Ovary (tissue), 9 donors: ENCODE measurements around the gene ATP8B4. TPM values are rescaled to one million over a fixed set of nuclear protein-coding genes. Genes with fewer than 3 reads are reported as not detected.

Experiments
- DNase-seq, 5 donors: peaks; one replicate each; pipeline ENCODE4 v3.0.0-alpha.2; 2019 to 2020
- H3K27ac ChIP-seq, 2 donors: fragments of 200-600 bp; one replicate each; pipeline versions ENCODE4 v1.5.1 to v1.8.0; 2019 to 2022
- H3K27me3 ChIP-seq: fragments of 200-600 bp; one replicate; pipeline ENCODE4 v1.8.0; 2022
- H3K36me3 ChIP-seq: fragments of 200-600 bp; sonication (generic); one replicate; pipeline ENCODE4 v1.5.1; 2019
- H3K4me1 ChIP-seq: one replicate; pipeline ENCODE4 v1.8.1; 2013; ENCODE audit warnings: mild to moderate bottlenecking, moderate library complexity; ENCODE audit not compliant: insufficient read depth
- H3K4me3 ChIP-seq: fragments of 200-600 bp; sonication (generic); one replicate; pipeline ENCODE4 v1.5.1; 2017
- H3K9me3 ChIP-seq, 2 donors: fragments of 200-600 bp in 1 of 2; sonication (generic) in 1 of 2; one replicate each; pipeline versions ENCODE4 v1.5.1 to v1.8.1; 2013 to 2019; ENCODE audit warnings: mild to moderate bottlenecking in 1 of 2, moderate library complexity in 1 of 2
- CTCF ChIP-seq, 3 donors: fragments of 450-650 bp in 2 of 3; fragments of 200-600 bp in 1 of 3; IDR thresholded peaks; one replicate each; pipeline versions ENCODE4 v1.5.1 to v1.8.0; 2016 to 2022; ENCODE audit warnings: antibody characterized with exemption in 3 of 3, mild to moderate bottlenecking in 1 of 3
- EP300 ChIP-seq: sonication (generic); formaldehyde crosslinking; IDR thresholded peaks from one replicate; pipeline ENCODE4 v1.6.1; 2017; ENCODE audit warnings: antibody characterized with exemption
- POLR2A ChIP-seq: fragments of 450-650 bp; IDR thresholded peaks from one replicate; pipeline ENCODE4 v1.6.1; 2017; ENCODE audit warnings: antibody characterized with exemption, mild to moderate bottlenecking, moderate library complexity
- WGBS, 3 donors: extraction: QIAGEN DNeasy Blood & Tissue Kit in 1 of 3; methylation state at CpG; one replicate each; pipeline versions ENCODE4 v1.1.5 to v1.1.7; 2013 to 2017; 5-methylcytosine and 5-hydroxymethylcytosine counted together
- intact Hi-C, 4 donors: fragments of 100-400 bp; cut with DNase I; formaldehyde crosslinking; loops; one replicate each; pipeline versions ENCODE4 v1.11.0 to v1.15.1; 2022 to 2023
- polyA plus RNA-seq, 2 donors: library from polyadenylated mRNA; stranded (reverse); fragments of 200-250 nt in 1 of 2; fragments of 350-450 nt in 1 of 2; fragmentation: Illumina TruSeq in 1 of 2; extraction: RNeasy Lipid Tissue Mini Kit (QIAGEN cat#74804) in 1 of 2; gene quantifications; one replicate each; pipeline ENCODE4 v1.2.3, GENCODE V29; 2013 to 2014
- total RNA-seq, 7 donors: library from RNA; depleted of rRNA in 2 of 7; stranded (reverse); fragments of >200 nt in 2 of 7; fragmentation: NEBNext Ultra II Directional in 3 of 7; extraction: Animal tissue kit (Norgen Biotek cat#: 25700) in 3 of 7; gene quantifications; one replicate each; pipeline versions ENCODE4 v1.1.0 to v1.2.4, GENCODE V29; 2016 to 2023
- donor health status: DM: no; HTN: no; CAD: no; lungs with moderate emphysema.
- donor health status: DM: no; HTN: no; CAD: no.
- donor health status: Bipolar disorder and iron deficiency.
- donor health status: DM: yes; HTN: yes; CAD: no.
- donor health status: DM: no; HTN: no; CAD: no.
- donor health status: DM: yes; HTN: yes; CAD: no.

The ATP8B4 gene
- total and polyA plus RNA-seq, 9 donors: 3.7 to 14.4 (median 7.1) TPM

DNA sequence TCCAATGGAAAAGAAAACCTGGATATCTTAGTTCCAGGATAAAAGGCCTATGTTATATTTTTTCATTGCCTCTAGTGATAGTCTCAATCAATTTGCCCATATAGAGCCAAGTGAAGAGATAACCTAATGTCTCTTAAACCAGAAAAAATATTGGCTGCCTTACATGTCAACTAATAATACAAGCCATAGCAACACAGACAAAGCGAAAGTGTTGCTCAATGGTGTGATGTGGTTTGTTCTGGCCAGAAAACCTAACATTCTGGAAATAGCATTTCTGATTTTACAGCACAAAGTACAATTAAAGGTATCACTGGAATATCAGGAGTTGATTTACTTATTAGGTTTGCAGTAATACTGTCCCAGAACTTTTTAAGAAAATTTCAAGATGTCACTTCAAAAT lies 101.5 kb downstream of the ATP8B4 start:
- Histone ChIP-seq H3K9me3 (no peaks in the 10 kb centered on the region), H3K4me1 (no peaks in the 10 kb centered on the region), H3K27ac (no peak overlapping the region), H3K36me3 (no peaks in the 10 kb centered on the region), H3K27me3 (no peaks in the 10 kb centered on the region), H3K4me3 (no peak overlapping the region)
- 40 to 71% (median 60%) methylated on average over 1 of the region's 1 CpG for WGBS, 3 donors
- TF ChIP-seq POLR2A (no peak), CTCF (IDR thresholded peaks at IDR 0.05) (no peak), EP300 (no peak)
- intact Hi-C loops: no loop called here
- DNase-seq: no peak

DNA sequence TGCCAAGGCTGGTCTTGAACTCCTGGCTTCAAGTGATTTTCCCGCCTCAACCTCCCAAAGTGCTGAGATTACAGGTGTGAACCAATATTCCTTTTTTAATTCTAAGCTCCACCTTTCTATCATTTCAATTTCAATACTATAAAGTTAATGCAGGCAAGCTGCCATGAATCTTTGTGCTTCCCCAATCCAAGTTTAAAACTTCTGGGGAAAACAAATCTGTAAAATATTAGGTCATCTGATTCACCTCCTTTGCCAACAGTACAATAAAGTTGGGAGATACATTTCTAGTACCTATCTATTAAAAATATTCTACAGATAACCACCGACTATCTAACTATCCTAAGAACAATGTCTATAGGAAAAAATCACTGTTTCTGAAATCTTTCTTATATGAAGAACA lies 102.1 kb downstream of the ATP8B4 start:
- H3K36me3 ChIP-seq: no peaks in the 10 kb centered on the region
- intact Hi-C loops: no loop called here
- DNase-seq: no peak
- H3K27ac ChIP-seq: no peak overlapping the region
- H3K27me3 ChIP-seq: no peaks in the 10 kb centered on the region
- no peak overlapping the region for H3K4me3 ChIP-seq
- WGBS, 3 donors: 42 to 80% (median 46%) methylated on average over 2 of the region's 2 CpGs
- H3K9me3 ChIP-seq: no peaks in the 10 kb centered on the region
- H3K4me1 ChIP-seq: no peaks in the 10 kb centered on the region
- TF ChIP-seq POLR2A (no peak), CTCF (IDR thresholded peaks at IDR 0.05) (no peak), EP300 (no peak)

DNA sequence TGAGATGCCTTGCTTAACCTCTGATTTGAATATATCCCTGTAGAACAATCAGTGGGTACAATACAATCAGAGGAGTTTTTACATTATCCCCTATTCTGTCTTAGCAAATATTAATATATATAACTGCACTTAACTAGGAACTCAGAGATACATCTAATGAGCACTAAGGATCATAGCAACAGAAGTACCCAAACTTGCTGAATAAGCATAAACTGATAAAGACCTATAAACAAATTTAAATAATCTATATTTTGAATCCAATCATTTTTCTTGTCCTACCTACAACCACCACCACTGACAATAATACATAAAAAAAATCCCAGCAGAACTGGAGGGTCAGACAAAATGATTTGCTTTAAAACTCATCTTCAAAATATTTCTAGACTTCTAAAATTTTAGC lies 106.2 kb downstream of the ATP8B4 start:
- Histone ChIP-seq H3K4me1 (no peaks in the 10 kb centered on the region), H3K27me3 (no peaks in the 10 kb centered on the region), H3K4me3 (no peak overlapping the region), H3K27ac (no peak overlapping the region), H3K36me3 (no peaks in the 10 kb centered on the region), H3K9me3 (no peaks in the 10 kb centered on the region)
- intact Hi-C loops: no loop called here
- TF ChIP-seq POLR2A (no peak), EP300 (no peak), CTCF (IDR thresholded peaks at IDR 0.05) (no peak)
- DNase-seq: no peak

- H3K27ac ChIP-seq: no peak overlapping the region
- TF ChIP-seq CTCF (IDR thresholded peaks at IDR 0.05): no peak
- TF ChIP-seq EP300: no peak
- TF ChIP-seq POLR2A: no peak
- intact Hi-C loops: loop anchor here in 1 of 4 donors (10.0 kb wide), 1 partner anchor 585 kb away; the partner anchor contains the start of gene FGF7
Measured at GRCh38 chr15:50009634-50010033, 109.4 kb downstream of the ATP8B4 start.

More at GRCh38 chr15:50009634-50010033, 109.4 kb downstream of the ATP8B4 start:
- Histone ChIP-seq H3K9me3 (no peaks in the 10 kb centered on the region), H3K4me3 (no peak overlapping the region), H3K4me1 (no peaks in the 10 kb centered on the region), H3K36me3 (no peaks in the 10 kb centered on the region), H3K27me3 (no peaks in the 10 kb centered on the region)
- DNase-seq: no peak
- 64 to 66% (median 65%) methylated on average over 2 of the region's 2 CpGs for WGBS, 3 donors
